Islet precursor cell (in vitro differentiated cells): ENCODE results near the gene CTBP2.

Experiments used
- DNase-seq: peaks from one replicate; pipeline ENCODE4 v3.0.0-alpha.2; 2018

CTBP2 gene

DNA sequence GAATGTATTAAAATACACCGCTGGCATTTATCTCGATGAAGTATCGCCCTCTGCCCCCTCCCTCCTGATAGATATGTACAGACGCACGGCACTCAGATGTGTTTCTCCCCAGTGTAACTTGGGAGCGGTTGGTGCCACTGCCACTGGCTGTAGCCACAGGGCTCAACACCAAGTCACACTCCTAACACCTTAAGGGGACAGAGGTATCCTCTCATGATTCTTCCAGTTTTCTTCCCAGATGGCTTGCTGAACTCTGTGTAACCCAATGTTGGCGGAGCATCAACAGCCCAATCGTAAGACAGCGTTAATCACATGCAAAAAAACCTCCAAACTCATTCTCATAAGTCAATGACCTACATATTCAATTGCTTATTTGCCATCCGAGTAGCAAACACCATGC lies 35.5 kb downstream of the CTBP2 start:
- no peak for DNase-seq

DNA sequence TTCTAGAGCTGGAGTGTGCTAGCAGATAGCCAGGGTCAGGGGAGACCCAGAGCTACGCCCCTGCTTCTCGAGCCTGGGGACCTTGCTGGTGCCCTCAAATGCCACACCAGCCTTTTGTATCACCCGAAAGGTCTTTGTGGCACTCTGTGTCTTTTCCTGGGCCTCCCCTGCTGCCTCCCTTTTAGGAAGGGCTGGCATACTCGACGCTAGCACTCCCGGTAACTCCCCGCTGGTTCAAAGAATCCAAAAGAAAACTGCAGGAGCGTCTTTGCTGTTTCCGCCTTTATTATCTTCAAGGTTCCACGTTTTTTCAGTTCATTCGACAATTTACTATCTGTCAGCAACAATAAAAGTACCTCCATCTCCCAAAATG lies 36.3 kb downstream of the CTBP2 start:
- no peak for DNase-seq

DNA sequence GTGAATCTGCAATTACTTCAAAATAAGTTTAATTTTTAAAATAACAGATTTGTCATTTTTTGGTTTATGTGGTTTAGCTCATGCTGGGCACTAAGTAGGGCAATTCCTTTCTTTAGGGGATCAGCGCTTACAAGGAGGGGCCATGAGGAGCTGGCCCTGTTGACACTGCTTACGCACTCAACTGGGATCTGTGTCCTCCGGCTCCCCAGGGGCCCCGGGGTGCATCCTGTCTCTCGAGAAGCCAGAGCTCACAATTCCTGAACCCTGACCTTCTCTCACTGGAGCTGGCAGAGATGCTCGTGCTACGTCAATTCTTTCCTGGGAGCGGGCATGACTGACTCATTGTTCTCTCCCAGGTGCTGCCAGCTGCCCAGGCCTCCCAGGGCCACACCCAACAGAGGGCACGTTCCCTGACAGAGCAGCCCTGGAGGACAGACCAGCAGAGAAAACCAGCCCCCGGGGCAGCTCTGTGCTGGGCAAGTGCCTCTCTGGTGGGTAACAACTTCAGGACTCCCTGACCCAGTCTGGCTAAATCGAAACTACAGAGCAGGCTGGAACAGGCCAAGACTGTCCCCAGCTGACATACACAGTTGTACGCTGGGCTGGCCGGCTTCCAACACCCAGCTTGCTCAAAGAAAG lies 36.8 kb downstream of the CTBP2 start:
- no peak for DNase-seq

DNA sequence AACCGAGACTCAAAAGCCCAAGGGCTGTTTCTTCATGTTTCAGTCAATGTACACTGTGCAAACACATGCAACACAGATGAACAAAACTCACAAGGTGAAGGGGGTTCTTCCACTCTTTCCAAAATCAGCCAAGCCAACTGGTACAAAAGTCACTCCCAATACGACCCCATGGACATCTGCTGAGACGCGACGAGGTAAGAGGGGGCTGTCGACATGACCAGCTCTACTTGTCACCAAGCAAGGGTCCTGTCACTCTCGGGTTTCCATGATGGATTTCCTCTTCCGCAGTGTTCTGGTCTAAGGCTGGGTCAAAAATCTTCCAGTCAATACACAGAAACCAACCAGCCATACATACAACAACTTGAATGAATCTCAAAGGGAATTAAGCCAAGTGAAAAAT lies 37.8 kb downstream of the CTBP2 start:
- DNase-seq = no peak

DNA sequence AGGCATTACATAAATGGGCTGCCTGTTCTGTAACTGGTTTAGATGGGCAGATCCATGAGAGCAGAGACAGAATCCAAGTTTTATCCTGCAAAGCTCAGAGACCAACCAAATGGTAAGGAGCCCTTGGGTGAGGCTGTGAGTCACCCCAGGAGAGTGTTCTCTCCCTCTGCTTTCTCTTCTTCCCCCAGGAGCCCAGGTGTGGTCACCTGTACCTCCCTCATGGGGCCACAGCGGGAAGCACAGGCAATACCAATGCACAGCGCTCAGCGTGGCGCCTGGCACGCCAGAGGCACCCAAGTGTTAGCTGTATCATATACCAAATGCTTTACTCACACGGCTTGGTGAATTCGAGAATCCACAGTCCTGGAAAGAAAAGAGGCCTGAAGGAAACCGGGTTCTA lies 39.4 kb downstream of the CTBP2 start:
- no peak for DNase-seq

DNA sequence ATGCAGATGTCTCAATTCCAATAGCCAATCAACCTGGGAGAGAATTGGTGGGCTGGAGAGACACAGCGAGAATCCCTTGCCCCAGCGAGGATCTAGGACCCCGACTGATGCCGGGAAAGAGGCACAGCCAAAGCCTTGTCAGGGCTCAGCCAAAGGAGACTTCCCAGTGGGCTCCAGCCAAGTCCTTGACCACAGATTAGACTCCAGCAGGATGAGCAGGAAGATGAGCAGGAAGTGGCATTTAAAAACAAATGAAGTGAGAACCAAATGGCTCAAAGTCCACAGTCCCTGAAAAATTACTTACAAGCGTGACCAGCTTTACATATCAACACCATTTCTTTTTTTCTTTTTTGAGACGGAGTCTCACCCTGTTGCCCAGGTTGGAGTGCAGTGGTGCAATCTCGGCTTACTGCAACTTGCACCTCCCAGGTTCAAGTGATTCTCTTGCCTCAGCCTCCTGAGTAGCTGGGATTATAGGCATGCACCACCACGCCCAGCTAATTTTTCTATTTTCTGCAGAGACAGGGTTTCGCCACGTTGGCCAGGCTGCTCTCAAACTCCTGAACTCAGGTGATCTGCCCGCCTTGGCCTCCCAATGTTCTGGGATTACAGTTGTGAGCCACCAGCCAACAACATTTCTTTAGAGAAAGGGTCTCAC lies 40.2 kb downstream of the CTBP2 start:
- DNase-seq = no peak

DNA sequence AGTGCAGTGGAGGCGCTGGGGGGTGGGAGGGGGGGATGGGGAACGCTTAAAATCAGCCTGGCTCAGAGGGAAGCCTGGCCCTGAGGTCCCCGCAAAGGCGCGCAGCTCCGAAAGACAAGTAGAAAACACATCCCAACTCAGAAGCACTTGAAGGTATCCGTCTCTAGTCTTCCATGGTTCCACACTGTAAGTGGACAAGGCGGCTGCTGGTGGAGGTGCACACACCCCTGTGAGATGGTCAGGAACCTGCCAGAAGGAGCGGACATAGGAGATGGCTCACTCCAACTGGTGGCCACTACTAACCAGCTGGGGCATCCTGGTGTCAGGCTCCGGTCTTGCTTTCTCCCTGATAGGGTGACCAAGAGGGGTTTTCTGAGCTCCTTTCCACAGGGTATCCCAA lies 41.7 kb downstream of the CTBP2 start:
- DNase-seq = no peak

DNA sequence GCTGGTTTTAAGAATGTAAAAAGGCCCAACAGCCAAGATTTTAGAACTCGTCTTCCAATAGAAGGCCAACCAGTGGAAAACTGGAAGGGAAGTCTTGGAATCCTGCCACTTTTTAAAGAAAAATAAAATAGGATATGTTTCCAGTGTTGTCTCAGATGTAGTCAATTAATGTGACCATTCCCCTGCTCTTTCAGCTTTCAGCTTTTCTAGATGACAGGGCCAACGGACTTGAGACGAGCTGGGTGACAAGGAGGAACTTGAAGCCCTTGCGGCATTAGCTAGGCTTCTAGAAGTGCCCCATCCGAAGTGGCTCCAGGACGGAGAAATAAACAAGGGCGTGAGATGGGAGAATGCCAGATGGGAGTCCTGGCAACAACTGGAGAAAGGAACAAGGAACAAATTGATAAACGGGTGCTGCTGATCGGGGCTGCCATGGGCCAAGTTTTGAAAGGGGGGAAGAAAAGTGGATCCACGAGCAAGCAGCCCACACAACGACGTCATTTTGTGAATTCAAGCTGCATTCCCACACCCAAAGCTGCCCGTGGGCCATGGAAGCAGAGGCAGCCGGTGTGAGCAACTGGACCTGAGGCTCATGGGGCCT lies 42.3 kb downstream of the CTBP2 start:
- DNase-seq = no peak

DNA sequence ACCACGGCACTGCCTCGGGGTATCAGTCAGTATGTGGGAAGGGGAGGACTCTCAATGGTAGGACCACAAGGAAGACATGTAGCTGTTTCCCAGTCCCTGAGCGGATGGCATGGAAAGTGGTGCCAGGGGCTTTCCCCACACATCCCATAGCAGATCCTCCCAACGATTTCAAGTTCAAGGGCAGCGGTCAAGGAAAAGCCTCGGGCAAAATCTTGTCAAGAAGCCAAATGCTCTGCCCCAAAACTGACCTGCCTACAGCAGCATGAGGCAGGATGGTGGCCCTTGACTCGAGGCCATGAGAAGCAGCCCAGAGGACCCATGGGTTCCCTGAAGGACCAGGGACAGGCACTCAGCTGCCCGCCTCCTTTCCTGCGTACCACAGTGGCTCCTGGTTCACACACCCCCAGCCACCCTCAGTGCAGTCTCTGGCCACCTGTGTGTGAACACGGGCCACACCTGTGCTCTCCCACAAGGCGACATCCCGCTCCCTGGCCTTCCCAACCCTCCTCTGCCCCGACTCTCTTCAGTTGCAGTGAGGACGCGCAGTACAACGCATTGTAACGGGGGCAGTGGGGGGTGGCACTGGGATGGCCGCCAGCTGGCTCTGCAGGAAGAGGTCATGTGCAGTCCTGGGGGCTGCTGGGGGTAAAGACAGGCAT lies 43.6 kb downstream of the CTBP2 start:
- no peak for DNase-seq

DNA sequence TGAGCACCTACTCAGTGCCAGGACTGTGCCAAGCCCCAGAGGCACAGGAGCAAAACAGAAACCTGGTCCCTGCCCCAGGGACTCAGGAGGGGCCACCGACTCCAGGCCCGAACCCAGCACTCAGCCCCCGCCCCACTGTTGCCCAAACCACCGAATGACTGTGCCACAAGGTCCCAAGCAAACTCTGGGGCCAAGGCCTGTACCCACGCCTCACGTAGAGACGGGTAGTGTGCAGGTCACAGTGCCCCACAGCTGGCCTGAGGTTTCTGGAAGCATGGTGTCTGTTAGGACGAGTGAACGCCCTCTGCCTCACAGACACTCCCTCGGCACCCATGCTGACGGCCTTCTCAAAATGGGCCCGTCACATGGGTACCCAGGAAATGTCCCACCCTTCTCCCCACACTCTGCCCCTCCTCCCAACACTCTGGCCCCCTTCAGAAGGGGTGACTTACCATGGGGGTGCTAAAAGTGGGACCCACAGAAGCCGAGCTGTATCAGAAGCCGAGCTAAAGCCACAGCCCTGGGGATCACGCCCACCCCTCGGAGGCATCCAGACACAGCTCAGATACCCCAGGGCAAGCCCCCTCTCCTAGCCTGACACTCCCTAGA lies 44.2 kb downstream of the CTBP2 start:
- DNase-seq = no peak

DNA sequence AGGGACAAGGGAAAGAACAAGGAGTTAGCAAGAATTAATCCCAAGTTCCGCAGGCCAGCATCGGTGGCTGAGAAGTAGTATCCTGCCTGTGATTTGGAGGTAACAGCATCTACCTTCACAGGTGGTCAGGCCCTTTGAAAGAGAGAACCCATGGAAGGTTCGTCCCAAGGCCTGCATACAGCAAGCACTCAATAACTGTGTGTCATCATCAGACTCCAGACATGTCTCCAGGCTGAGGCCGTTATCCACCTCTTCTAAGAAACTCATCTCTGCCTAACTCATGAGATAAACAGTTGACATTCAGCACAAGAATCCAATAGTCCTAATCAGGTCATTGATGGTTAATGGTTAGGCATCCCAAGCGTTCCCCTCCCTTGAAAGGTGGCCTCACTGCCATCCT lies 45.0 kb downstream of the CTBP2 start:
- DNase-seq = no peak

DNA sequence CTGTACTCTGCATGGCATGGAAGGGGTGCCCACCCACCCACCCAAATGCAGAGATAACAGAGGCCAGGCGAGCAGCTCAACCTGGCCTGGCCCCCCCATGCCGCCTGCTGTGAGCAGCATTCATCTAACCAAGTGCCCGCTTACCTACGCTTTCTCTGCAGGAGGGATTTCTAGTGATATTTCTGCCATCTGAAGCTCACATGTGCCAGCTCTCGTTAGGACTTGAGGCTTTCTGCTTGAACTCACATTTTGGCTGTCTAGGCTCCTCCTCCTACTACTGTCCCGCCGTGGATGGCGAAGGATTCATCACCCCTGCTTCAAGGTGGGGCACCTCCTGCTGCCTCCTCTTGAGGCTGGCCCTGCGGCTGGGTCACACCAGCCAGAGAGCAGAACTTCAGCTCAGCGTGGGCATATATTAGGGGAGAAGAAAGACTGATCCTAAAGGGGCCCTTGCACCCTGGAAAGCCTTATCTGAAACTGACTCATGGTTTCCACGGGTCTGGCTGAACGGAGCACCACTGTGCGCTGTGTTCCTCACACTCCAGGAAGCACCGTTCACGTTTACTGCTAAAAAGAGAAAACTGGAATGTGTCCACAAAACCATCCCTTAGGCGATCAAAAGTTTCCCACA lies 45.5 kb downstream of the CTBP2 start:
- DNase-seq = no peak

DNA sequence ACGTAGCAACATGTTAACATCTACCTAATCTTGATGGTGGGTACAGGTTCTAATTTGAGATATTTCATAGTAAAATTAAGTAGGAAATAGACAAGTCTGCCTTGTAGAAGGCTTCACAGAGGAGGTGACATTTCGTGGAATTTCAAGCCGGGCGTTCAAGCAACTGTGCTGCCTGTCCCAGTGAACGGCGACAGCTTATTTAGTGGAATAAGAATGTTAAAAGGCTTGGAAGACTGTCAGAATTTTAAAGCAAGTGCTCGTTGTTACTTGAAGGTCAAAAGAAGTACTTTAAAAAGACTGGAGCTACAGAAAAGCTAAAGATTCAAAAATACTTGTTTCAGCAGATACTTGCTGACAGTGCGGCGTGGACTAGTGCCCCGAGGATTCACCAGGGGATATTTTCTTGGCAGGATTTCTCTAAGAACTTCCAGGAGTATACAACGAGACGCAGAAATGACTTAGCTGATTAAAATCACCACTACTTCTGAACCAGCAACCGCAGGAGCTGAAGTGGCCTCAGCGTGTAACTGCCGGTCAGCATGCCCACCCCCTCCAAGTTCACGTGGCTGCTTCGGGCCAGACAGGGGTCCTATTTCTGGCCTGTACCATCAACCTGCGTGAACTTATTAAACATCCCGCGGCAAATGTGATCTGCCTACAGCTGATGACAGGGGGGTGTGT lies 46.5 kb downstream of the CTBP2 start:
- no peak for DNase-seq

DNA sequence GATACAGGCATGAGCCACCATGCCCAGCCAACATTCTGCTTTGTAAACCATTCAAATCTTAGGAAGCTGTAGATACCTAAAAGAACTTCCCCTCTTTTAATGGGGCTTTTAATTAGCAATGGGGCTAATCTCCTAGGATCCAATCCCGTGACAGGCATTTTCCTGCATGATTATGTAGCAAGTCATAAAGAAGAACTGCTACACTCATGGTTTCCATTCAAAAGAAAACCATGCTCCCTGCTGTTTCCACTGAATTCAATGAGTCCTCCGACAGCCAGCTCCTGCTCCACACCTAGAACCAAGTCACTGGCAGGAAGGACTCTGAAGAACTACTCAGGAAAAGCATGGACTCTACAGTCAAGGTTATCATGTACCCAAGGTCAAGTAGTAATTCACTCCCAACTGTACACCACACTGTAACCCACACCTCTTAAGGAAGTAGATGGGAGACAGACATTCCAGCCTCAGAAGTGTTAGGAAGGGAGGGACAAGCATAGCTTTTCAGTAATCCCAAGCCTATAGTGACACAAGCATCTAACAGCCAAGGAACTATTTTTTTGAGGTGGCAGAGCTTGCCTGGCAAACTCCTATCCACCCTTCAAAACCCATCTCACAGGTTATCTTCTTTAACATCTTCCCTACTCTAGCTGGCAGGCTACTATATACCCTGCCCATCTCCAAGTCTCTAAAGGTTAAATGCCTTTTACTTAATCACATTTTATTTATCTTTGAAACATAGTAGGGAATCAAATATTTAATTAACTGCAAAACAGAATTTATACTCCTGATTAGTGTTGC lies 47.5 kb downstream of the CTBP2 start:
- DNase-seq = no peak

DNA sequence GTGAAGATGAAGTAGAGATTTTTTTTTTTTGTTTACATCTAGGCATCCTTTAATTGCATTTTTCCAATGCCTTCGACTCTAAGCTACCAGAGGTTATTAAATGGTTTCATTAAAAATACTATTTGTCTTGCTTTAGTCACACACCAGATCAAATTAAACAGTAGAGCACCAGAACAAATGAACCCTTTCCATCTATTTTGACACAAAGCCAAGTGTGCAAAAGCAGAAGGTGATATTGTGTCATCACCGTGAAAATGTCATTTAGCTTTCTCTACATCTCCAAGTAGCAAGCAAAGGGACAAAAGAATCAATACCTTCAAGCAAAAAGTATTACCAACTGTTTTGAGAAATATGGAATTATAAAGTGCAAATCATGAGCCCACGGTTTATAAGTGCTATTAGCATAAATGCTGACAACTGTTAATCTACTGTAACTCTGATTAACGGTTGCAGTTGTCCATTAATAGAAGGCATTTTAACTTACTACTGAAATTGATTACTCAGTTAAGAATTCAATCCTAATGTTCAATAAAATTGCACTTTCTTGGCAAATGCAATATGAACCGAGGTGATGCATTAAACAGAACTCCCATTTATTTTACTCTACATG lies 49.1 kb downstream of the CTBP2 start:
- DNase-seq = no peak

DNA sequence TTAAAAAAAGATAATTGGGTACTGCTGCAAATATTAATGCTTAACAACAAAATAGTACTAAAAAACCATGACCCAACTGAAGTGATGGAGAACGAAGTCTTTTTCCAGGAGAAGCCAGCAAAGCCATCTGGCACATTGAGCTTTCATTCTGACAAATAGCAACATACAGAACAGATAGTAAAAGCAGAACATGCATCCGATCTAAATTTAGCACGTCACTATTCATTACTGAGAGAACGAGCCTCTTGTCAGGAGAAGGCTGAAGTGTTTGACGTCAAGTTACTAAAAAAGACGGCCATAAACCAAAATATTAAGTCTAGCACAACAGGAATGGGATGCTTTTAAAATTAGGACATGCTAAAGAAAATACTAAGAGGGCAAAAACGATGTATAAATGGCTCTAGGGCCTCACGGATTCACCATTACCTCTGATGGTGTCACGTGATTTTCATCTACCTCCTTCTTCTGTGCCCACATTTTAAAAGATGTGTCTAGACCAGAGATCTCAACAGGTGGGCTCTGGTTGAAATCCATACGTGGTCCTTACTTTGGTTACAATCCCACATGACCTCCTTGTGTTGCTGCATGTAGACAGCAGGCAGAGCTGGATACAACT lies 52.3 kb downstream of the CTBP2 start:
- no peak for DNase-seq

DNA sequence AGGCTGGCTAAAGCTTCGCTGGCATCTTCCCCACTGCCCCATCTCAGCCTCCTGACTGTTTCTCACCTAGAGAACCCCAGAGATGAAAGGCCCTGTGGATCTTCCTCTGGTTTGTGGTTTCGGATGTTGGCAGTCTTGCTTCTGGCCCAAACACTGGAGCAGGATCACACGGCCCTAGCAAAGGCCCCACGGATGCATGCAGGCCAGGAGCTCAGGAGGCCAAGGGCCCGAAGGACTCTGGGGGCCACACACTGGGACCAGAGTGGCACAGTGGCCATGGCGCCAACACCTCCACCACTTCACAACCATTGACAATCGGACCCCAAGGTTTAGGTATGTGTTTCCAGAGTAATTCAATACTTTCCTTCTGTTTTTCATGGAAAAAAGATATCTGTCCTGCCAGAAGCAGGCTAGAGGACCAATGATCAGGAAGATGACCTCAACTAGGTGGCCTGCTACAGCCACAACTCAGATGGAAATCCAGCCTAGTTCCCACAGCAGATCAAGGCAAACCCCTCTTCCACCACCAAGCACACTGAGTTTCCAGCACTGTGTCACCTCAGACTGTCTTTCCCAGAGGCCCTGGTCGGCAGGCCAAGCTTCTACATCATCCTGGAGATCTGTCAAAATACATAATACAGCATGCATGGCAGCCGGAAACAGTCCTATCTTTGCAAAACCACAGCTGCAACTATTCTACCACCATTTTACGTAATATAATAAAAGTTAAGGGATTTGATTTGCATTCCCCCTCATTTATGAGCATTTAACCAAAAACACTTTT lies 53.0 kb downstream of the CTBP2 start:
- no peak for DNase-seq

DNA sequence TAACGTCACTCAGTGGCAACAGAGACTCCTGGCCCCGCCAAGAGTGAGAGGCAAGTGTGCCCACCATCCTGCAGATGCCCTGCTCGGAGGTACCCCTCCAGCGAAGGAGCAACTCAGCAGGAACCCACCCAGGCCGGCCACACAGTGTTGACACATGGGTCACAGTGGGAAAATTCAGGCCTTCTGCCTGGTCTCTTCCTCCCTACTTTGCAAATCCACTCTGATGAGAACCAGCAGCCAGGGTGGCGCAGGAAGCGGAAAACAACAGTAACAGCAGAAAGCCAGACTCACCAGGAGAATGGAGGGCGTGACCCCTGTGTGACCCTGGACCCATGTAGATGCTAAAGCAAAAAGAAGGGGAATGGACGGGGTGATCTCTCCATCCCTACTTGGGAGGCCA lies 53.8 kb downstream of the CTBP2 start:
- DNase-seq = no peak

DNA sequence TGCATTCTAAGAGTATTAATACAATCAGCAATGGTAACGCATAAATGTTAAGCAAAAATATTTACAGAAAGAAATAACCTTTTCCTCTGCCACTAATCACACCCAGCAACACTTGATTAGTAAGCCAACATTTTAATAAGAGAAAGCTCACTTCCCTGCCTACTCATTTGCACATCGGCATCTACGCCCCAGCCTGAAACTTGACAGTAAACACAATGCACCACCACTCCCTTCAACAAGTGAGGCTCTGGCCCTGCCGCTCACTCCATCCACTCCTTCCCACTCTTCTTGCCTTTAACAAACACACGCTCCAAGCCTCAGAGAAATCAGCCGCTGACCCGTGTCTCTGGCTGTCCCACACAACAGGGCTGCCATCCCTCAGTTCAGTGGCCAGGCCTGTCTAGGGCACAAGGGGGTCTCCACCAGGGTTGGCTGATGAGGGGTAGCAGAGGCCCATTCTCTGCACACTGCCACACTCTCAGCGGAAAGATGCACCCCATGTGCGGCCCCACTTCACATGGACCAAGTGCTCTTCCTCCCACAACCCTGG lies 54.6 kb downstream of the CTBP2 start:
- no peak for DNase-seq

DNA sequence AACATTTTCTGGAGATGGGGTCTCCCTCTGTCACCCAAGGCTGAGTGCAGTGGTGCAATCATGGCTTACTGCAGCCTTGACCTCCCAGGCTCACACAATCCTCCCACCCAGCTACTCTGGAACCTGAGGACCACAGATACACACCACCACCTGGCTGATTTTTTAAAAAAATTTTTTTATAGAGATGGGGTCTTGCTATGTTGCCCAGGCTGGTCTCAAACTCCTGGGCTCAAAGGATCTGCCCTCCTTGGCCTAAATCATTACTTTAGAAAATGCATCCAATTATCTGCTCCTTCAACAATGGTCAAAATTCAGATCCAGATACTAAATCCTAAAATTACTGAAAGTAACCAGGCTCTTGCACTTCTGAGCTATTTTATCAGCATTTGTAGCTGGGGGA lies 55.2 kb downstream of the CTBP2 start:
- no peak for DNase-seq
